Tibial artery (tissue), 4 donors: ENCODE results near the gene HMCN1.

Experiments
- DNase-seq, 2 donors: peaks; one replicate each; pipeline ENCODE4 v3.0.0-alpha.2; 2019
- H3K27ac ChIP-seq, 2 donors: fragments of 200-600 bp; sonication (generic) in 1 of 2; 1 replicate in 1 of 2; 2 replicates in 1 of 2; pipeline ENCODE4 v1.5.1; 2018 to 2019; ENCODE audit warnings: mild to moderate bottlenecking in 1 of 2
- H3K27me3 ChIP-seq, 2 donors: fragments of 200-600 bp; sonication (generic) in 1 of 2; one replicate each; pipeline versions ENCODE4 v1.5.1 to v1.6.0; 2016 to 2019
- H3K36me3 ChIP-seq, 3 donors: fragments of 200-600 bp; sonication (generic) in 2 of 3; one replicate each; pipeline ENCODE4 v1.5.1; 2016 to 2019; ENCODE audit warnings: mild to moderate bottlenecking in 2 of 3
- H3K4me1 ChIP-seq, 4 donors: fragments of 200-600 bp; sonication (generic) in 2 of 4; 1 replicate in 3 of 4; 2 replicates in 1 of 4; pipeline ENCODE4 v1.5.1; 2016 to 2019
- H3K4me3 ChIP-seq, 2 donors: fragments of 200-600 bp; sonication (generic) in 1 of 2; 1 replicate in 1 of 2; 2 replicates in 1 of 2; pipeline ENCODE4 v1.5.1; 2018 to 2019; ENCODE audit warnings: mild to moderate bottlenecking in 2 of 2
- H3K9me3 ChIP-seq, 3 donors: fragments of 200-600 bp; sonication (generic) in 1 of 3; one replicate each; pipeline ENCODE4 v1.5.1; 2016 to 2019
- CTCF ChIP-seq, 2 experiments: fragments of 200-600 bp in 1 of 2; fragments of 450-650 bp in 1 of 2; IDR thresholded peaks; one replicate each; pipeline ENCODE4 v1.5.1; 2017 to 2019; ENCODE audit warnings: antibody characterized with exemption in 2 of 2, mild to moderate bottlenecking in 1 of 2, moderate library complexity in 1 of 2
- intact Hi-C: fragments of 100-400 bp; cut with DNase I; formaldehyde crosslinking; loops from one replicate; pipeline ENCODE4 v1.15.0; 2023; ENCODE audit warnings: low total_unique reads

Gene HMCN1

DNA sequence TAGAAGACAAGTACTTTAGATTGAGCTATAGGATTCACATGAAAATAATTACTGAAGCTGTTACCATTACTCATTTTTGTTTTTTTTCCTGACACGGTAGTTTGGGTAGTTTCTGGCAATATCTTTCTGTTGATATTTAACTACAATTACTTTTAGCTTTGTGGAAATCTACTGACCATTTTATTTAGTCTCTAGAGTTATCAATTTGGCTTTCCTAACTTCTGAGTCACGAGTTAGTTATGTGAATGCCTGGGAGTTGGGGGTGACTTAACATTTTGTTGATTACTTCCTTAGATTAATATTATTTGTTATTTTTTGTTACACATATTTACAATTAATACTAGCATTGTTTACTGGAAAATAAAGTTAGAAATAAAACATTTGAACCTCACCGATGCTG lies 160.6 kb downstream of the HMCN1 start:
- no peak for DNase-seq
- TF ChIP-seq CTCF (IDR thresholded peaks at IDR 0.05): no peak

DNA sequence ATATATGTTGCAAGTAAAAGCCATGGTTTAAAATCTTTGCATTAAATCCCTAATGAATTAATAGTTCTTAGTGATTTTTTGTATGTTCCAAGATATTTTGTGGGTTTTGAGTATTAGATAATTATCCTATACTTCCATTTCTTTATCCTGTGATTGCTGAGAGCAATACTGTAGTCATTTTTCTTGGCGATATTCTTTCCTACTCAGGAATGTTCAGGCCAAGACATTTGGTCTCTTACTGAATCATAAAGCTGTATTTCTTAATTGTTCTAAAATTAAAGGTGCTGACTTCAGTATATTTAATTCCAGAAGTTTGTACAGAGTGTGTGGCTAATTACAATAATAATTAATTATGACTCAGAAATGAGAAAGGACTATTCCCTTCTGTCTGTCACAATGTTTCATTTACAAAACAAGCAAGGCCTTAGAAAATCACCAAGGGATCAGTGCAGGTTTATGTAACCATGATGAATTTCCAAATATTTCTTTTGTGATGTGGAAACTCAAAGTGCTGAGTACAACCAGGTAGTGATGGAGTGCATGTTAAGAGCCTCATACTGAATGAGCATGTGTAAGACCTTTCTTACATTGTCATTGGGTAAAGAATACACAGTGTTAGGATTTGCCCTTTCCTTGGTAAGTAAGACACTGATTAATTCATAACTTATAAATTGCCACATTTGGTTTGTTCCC lies 161.2 kb downstream of the HMCN1 start:
- H3K27ac ChIP-seq: no peak overlapping the region
- no peak for TF ChIP-seq CTCF (IDR thresholded peaks at IDR 0.05)
- H3K36me3 ChIP-seq: no peaks in the 10 kb centered on the region

More for the DNA sequence above, 160.6 kb downstream of the HMCN1 start:
- H3K36me3 ChIP-seq: no peaks in the 10 kb centered on the region
- H3K4me3 ChIP-seq: no peak overlapping the region
- H3K4me1 ChIP-seq: no peaks in the 10 kb centered on the region
- intact Hi-C loops: no loop called here
- no peaks in the 10 kb centered on the region for H3K9me3 ChIP-seq
- no peaks in the 10 kb centered on the region for H3K27me3 ChIP-seq
- H3K27ac ChIP-seq: no peak overlapping the region

DNA sequence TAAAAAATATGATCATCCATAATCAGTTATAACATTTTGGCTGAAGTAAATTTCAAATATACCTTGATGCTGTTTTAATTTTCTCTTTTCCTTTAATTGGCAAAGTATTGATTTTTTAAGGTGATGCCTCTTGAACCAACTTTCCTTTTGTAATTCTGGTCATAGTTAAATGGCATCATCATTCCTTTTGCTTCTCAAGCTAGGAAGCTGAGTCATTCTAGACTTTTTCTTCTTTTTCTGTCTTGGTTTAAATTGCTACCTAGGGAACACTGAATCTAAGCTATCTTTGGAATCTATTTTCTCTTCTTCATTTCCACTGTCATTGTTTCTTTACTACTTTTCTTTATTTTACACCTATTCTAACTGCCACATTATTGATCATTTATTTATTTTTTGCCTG lies 162.7 kb downstream of the HMCN1 start:
- Histone ChIP-seq H3K9me3 (no peaks in the 10 kb centered on the region), H3K36me3 (no peaks in the 10 kb centered on the region), H3K27me3 (no peaks in the 10 kb centered on the region), H3K4me1 (no peaks in the 10 kb centered on the region), H3K27ac (no peak overlapping the region), H3K4me3 (no peak overlapping the region)
- DNase-seq: no peak
- TF ChIP-seq CTCF (IDR thresholded peaks at IDR 0.05): no peak
- intact Hi-C loops: no loop called here

More for the DNA sequence above, 161.2 kb downstream of the HMCN1 start:
- DNase-seq: no peak
- no peaks in the 10 kb centered on the region for H3K27me3 ChIP-seq
- H3K4me1 ChIP-seq: no peaks in the 10 kb centered on the region
- H3K4me3 ChIP-seq: no peak overlapping the region
- H3K9me3 ChIP-seq: no peaks in the 10 kb centered on the region
- intact Hi-C loops: no loop called here

GRCh38 chr1:185906186-185906585 lies 172.0 kb downstream of the HMCN1 start:
- Histone ChIP-seq H3K36me3 (no peaks in the 10 kb centered on the region), H3K27me3 (no peaks in the 10 kb centered on the region), H3K27ac (no peak overlapping the region), H3K4me3 (no peak overlapping the region), H3K9me3 (no peaks in the 10 kb centered on the region), H3K4me1 (no peaks in the 10 kb centered on the region)
- no peak for DNase-seq
- no peak for TF ChIP-seq CTCF (IDR thresholded peaks at IDR 0.05)
- intact Hi-C loops: no loop called here

DNA sequence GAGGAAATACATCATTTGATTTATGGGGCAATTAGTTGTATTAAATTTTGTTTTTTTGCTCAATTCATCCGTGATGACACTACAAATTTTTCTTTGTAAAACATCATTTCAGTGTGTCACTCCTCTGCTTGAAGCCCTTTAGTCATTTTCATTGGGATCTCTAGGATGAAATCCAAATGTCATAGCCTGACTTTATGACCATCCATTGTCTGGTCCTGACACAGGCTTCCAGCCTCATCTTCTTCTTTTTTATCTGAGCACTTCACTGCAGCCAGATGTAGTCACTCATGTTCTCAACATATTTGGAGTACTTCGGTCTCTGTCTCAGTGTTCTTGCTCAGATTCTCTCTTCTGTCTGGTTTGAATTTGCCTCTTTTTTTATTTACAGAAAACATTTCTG lies 173.1 kb downstream of the HMCN1 start:
- no peak for DNase-seq
- no peaks in the 10 kb centered on the region for H3K27me3 ChIP-seq
- no peaks in the 10 kb centered on the region for H3K4me1 ChIP-seq
- no peaks in the 10 kb centered on the region for H3K9me3 ChIP-seq
- no peak overlapping the region for H3K4me3 ChIP-seq
- intact Hi-C loops: no loop called here
- no peaks in the 10 kb centered on the region for H3K36me3 ChIP-seq
- TF ChIP-seq CTCF (IDR thresholded peaks at IDR 0.05): no peak
- H3K27ac ChIP-seq: no peak overlapping the region

- Histone ChIP-seq H3K4me1 (peaks cover 0 to 3% (median 0%) of the 10 kb centered on the region in 4 donors), H3K9me3 (no peaks in the 10 kb centered on the region), H3K27me3 (no peaks in the 10 kb centered on the region), H3K36me3 (no peaks in the 10 kb centered on the region), H3K4me3 (no peak overlapping the region), H3K27ac (no peak overlapping the region)
- intact Hi-C loops: no loop called here
- no peak for TF ChIP-seq CTCF (IDR thresholded peaks at IDR 0.05)
- no peak for DNase-seq
These were observed 177.8 kb downstream of the HMCN1 start for GRCh38 chr1:185911978-185912377.
